Upper lobe of right lung (tissue), 1 donor: ENCODE results near the gene ADCY1. TPM values are rescaled to one million over a fixed set of nuclear protein-coding genes. Genes with fewer than 3 reads are reported as not detected.
A peak's percentile ranks its signal among the peaks of the same experiment; 100 is the strongest.

ENCODE experiments used
- ATAC-seq: fragments of 200-7000 bp; cut with Tn5 transposase; one replicate; pipeline ENCODE4 v1.9.1; 2020; ENCODE audit warnings: mild to moderate bottlenecking, moderate library complexity
- DNase-seq: peaks from one replicate; pipeline ENCODE4 v3.0.0-alpha.2; 2020
- H3K27ac ChIP-seq: fragments of 200-600 bp; one replicate; pipeline ENCODE4 v1.8.0; 2022
- H3K27me3 ChIP-seq: fragments of 200-600 bp; one replicate; pipeline ENCODE4 v1.8.0; 2022; ENCODE audit warnings: mild to moderate bottlenecking
- H3K36me3 ChIP-seq: fragments of 200-600 bp; one replicate; pipeline ENCODE4 v1.8.0; 2022
- H3K4me1 ChIP-seq: fragments of 200-600 bp; one replicate; pipeline ENCODE4 v1.8.0; 2022
- H3K4me3 ChIP-seq: fragments of 200-600 bp; one replicate; pipeline ENCODE4 v1.8.0; 2022; ENCODE audit warnings: mild to moderate bottlenecking
- H3K9me3 ChIP-seq: fragments of 200-600 bp; one replicate; pipeline ENCODE4 v1.8.0; 2022
- intact Hi-C: fragments of 100-400 bp; cut with DNase I; formaldehyde crosslinking; loops from one replicate; pipeline ENCODE4 v1.11.0; 2022
- total RNA-seq: library from RNA; stranded (reverse); fragmentation: NEBNext Ultra II Directional; extraction: Animal tissue kit (Norgen Biotek cat#: 25700); gene quantifications from one replicate; pipeline ENCODE4 v1.2.1, GENCODE V29; 2021
- TF ChIP-seq, protein P1 (sequence below): fragments of 200-600 bp; IDR thresholded peaks from one replicate; pipeline ENCODE4 v1.8.0; 2022; ENCODE audit warnings: antibody characterized with exemption
- donor health status: DM: no; HTN: yes; CAD: no; lungs with severe emphysema.

The ADCY1 gene
- total RNA-seq, 1 donor from 2014 or later, result 3.9 TPM

- Histone ChIP-seq H3K27me3 (no peaks in the 10 kb centered on the region), H3K4me1 (no peaks in the 10 kb centered on the region), H3K4me3 (no peak overlapping the region), H3K36me3 (no peaks in the 10 kb centered on the region), H3K9me3 (no peaks in the 10 kb centered on the region), H3K27ac (no peak overlapping the region)
- ATAC-seq, result no peak
- peak; percentile 45 for DNase-seq
- intact Hi-C loops, result no loop called here
- TF ChIP-seq, protein P1, sequence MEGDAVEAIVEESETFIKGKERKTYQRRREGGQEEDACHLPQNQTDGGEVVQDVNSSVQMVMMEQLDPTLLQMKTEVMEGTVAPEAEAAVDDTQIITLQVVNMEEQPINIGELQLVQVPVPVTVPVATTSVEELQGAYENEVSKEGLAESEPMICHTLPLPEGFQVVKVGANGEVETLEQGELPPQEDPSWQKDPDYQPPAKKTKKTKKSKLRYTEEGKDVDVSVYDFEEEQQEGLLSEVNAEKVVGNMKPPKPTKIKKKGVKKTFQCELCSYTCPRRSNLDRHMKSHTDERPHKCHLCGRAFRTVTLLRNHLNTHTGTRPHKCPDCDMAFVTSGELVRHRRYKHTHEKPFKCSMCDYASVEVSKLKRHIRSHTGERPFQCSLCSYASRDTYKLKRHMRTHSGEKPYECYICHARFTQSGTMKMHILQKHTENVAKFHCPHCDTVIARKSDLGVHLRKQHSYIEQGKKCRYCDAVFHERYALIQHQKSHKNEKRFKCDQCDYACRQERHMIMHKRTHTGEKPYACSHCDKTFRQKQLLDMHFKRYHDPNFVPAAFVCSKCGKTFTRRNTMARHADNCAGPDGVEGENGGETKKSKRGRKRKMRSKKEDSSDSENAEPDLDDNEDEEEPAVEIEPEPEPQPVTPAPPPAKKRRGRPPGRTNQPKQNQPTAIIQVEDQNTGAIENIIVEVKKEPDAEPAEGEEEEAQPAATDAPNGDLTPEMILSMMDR, result no peak
Observed at GRCh38 chr7:45686441-45687184, 112.4 kb downstream of the ADCY1 start.

DNA sequence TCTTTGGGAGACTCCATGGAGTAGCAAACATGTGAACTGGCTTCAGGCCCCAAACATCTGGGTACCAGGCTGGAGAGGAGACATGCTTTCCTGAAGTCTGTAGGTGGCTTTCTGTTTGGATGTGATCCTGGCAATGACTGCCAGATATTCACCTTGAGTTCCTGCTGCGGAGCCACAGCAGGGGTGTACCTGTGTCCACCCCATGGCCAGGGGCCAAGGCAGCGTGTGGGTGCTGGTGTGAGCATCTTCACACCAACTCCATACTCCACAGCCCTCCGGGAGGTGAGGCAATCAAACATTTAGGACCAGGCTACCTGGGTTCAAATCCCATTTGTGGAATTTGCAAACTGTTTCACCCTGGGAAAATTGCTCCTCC, 113.0 kb downstream of the ADCY1 start:
- Histone ChIP-seq H3K4me3 (no peak overlapping the region), H3K9me3 (no peaks in the 10 kb centered on the region), H3K4me1 (no peaks in the 10 kb centered on the region), H3K27ac (no peak overlapping the region), H3K27me3 (no peaks in the 10 kb centered on the region), H3K36me3 (no peaks in the 10 kb centered on the region)
- intact Hi-C loops, result no loop called here
- TF ChIP-seq, protein P1, result no peak
- peak; percentile 19 for DNase-seq
- ATAC-seq, result no peak

- no peaks in the 10 kb centered on the region for H3K4me1 ChIP-seq
- H3K9me3 ChIP-seq, result no peaks in the 10 kb centered on the region
- TF ChIP-seq, protein P1, result no peak
- intact Hi-C loops, result no loop called here
- ATAC-seq (no peak), DNase-seq (peak; percentile 52)
- H3K4me3 ChIP-seq, result no peak overlapping the region
- no peak overlapping the region for H3K27ac ChIP-seq
- no peaks in the 10 kb centered on the region for H3K27me3 ChIP-seq
- H3K36me3 ChIP-seq, result no peaks in the 10 kb centered on the region
Observed at GRCh38 chr7:45687721-45688120, 113.6 kb downstream of the ADCY1 start.

- no peak for ATAC-seq
- intact Hi-C loops, result no loop called here
- H3K9me3 ChIP-seq, result no peaks in the 10 kb centered on the region
- TF ChIP-seq, protein P1, result no peak
- no peak overlapping the region for H3K4me3 ChIP-seq
- no peak for DNase-seq
- H3K36me3 ChIP-seq, result no peaks in the 10 kb centered on the region
- no peaks in the 10 kb centered on the region for H3K4me1 ChIP-seq
- no peaks in the 10 kb centered on the region for H3K27me3 ChIP-seq
- no peak overlapping the region for H3K27ac ChIP-seq
Observed at GRCh38 chr7:45688382-45688781, 114.2 kb downstream of the ADCY1 start.

- Histone ChIP-seq H3K4me3 (no peak overlapping the region), H3K36me3 (no peaks in the 10 kb centered on the region), H3K9me3 (no peaks in the 10 kb centered on the region), H3K27me3 (no peaks in the 10 kb centered on the region), H3K27ac (no peak overlapping the region), H3K4me1 (no peaks in the 10 kb centered on the region)
- DNase-seq (peak; percentile 33), ATAC-seq (no peak)
- intact Hi-C loops, result no loop called here
- TF ChIP-seq, protein P1, result no peak
Observed at GRCh38 chr7:45689011-45689796, 115.0 kb downstream of the ADCY1 start.
